PC-3 (cell line): ENCODE data around the gene TTC33. TPM values are rescaled to one million over a fixed set of nuclear protein-coding genes. Genes with fewer than 3 reads are reported as not detected.
A peak's percentile ranks its signal among the peaks of the same experiment; 100 is the strongest.

ENCODE experiments used
- ATAC-seq: fragments of 200-7000 bp; cut with Tn5 transposase; 2 replicates; pipeline ENCODE4 v1.9.1; 2020; ENCODE audit warnings: mild to moderate bottlenecking, moderate library complexity
- BruUV-seq: library from RNA; stranded (reverse); fragments of 400-500 nt; replicated peaks from 2 replicates; lab custom pipeline; 2021; lab: Mats Ljungman, UMichigan
- CTCF ChIA-PET: fragments of 300-600 bp; sonication (Branson Sonifier 250); formaldehyde crosslinking; loops from one replicate; lab custom pipeline; 2022; ENCODE audit warnings: antibody characterized with exemption; lab: Charles Lee
- POLR2A ChIA-PET: fragments of 300-600 bp; sonication (Branson Sonifier 250); formaldehyde crosslinking; loops from one replicate; lab custom pipeline; 2022; ENCODE audit warnings: antibody characterized with exemption; ENCODE audit not compliant: unreplicated experiment; lab: Charles Lee
- DNase-seq: peaks from one replicate; pipeline ENCODE4 v3.0.0-alpha.2; 2015
- H2AFZ ChIP-seq: fragments of 300-600 bp; sonication (generic); 2 replicates; pipeline ENCODE4 v1.6.0; 2016; ENCODE audit warnings: antibody characterized with exemption, low read length
- H3F3A ChIP-seq: fragments of 300-600 bp; sonication (generic); one replicate; pipeline ENCODE4 v1.6.0; 2017; ENCODE audit warnings: antibody characterized with exemption, low read length, control low read depth, mild to moderate bottlenecking; ENCODE audit not compliant: unreplicated experiment
- H3K27ac ChIP-seq: fragments of 300-600 bp; sonication (generic); 2 replicates; pipeline ENCODE4 v1.5.1; 2016; ENCODE audit warnings: mild to moderate bottlenecking, low read length
- H3K27me3 ChIP-seq: fragments of 300-600 bp; sonication (generic); 2 replicates; pipeline ENCODE4 v1.6.1; 2016; ENCODE audit warnings: low read length, mixed read lengths
- H3K36me3 ChIP-seq: fragments of 300-600 bp; sonication (generic); 2 replicates; pipeline ENCODE4 v1.6.1; 2016; ENCODE audit warnings: low read depth, mixed run types, low read length, mixed read lengths
- H3K4me1 ChIP-seq: fragments of 300-600 bp; sonication (generic); 2 replicates; pipeline ENCODE4 v1.5.1; 2016; ENCODE audit warnings: low read length; ENCODE audit not compliant: insufficient read depth
- H3K4me2 ChIP-seq: fragments of 300-600 bp; sonication (generic); 2 replicates; pipeline ENCODE4 v1.6.0; 2016; ENCODE audit warnings: low read length
- H3K4me3 ChIP-seq: fragments of 300-600 bp; sonication (generic); 2 replicates; pipeline ENCODE4 v1.5.1; 2016; ENCODE audit warnings: mild to moderate bottlenecking, low read length, mixed read lengths
- H3K79me2 ChIP-seq: fragments of 300-600 bp; sonication (generic); 2 replicates; pipeline ENCODE4 v1.6.1; 2017; ENCODE audit warnings: low read length, mixed read lengths
- H3K9ac ChIP-seq: fragments of 300-600 bp; sonication (generic); 2 replicates; pipeline ENCODE4 v1.6.0; 2016; ENCODE audit warnings: mild to moderate bottlenecking, low read length
- H3K9me2 ChIP-seq: fragments of 300-600 bp; sonication (generic); replicated peaks from 2 replicates; pipeline ENCODE4 v1.6.1; 2016; ENCODE audit warnings: mixed run types, low read length, mixed read lengths
- H3K9me3 ChIP-seq: fragments of 300-600 bp; sonication (generic); 2 replicates; pipeline ENCODE4 v1.6.1; 2016; ENCODE audit warnings: low read length, mixed read lengths
- H4K20me1 ChIP-seq: fragments of 300-600 bp; sonication (generic); 2 replicates; pipeline ENCODE4 v1.6.1; 2016; ENCODE audit warnings: low read length, mixed read lengths
- EZH2 ChIP-seq: fragments of 300-600 bp; sonication (generic); IDR thresholded peaks from one replicate; pipeline ENCODE4 v1.6.1; 2017; ENCODE audit warnings: antibody characterized with exemption, mild to moderate bottlenecking, low read length; ENCODE audit not compliant: unreplicated experiment
- EZH2phosphoT487 ChIP-seq: fragments of 300-600 bp; sonication (generic); IDR thresholded peaks from 2 replicates; pipeline ENCODE4 v1.6.1; 2018; ENCODE audit warnings: mild to moderate bottlenecking, antibody characterized with exemption, low read length, borderline replicate concordance
- intact Hi-C: fragments of 100-400 bp; cut with micrococcal nuclease; formaldehyde crosslinking; loops from 2 replicates; pipeline ENCODE4 v1.9.0; 2023
- total RNA-seq: library from RNA; depleted of rRNA; stranded (reverse); fragments of >200 nt; gene quantifications from 2 replicates; pipeline ENCODE4 v1.2.3, GENCODE V29; 2014
- TF ChIP-seq, protein P1 (sequence below): fragments of 300-600 bp; sonication (generic); conservative IDR thresholded peaks from 2 replicates; pipeline ENCODE4 v1.5.1; 2017; ENCODE audit warnings: antibody characterized with exemption, low read depth, mild to moderate bottlenecking, low read length

The TTC33 gene
- total RNA-seq, 1 experiment from 2014 or later = 9.0 TPM

DNA sequence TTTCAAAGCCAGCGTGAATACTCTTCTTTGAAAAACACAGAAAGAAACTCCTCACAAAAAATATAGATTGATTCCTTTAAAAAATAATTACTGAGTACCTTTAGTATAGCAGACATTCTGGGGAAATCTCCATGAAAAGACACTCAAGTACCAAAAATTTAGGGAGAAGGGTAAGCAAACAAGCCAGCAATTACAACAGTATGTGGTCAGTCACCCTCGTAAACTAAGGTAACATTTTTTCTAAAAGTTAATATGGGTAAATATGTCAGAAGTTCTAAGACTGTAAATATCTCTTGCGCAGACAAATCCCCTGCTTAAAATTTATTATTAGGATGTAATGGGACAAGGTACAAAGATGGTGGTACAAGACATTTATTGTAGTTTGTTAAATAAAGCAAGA is 178.0 kb downstream of the TTC33 start:
- Histone ChIP-seq H3K4me3 (peak overlapping the region; percentile 23; the same call in 1 of the 2 replicates), H3K9me2 (no peaks in the 10 kb centered on the region), H3K9me3 (no peaks in the 10 kb centered on the region), H4K20me1 (no peaks in the 10 kb centered on the region), H3K4me1 (peaks cover 30% of the 10 kb centered on the region), H3K4me2 (peak overlapping the region; percentile 67), H3K79me2 (no peaks in the 10 kb centered on the region), H3K27me3 (no peaks in the 10 kb centered on the region), H2AFZ (no peak overlapping the region), H3K9ac (peak overlapping the region; percentile 56), H3K27ac (peak overlapping the region; percentile 88), H3F3A (peaks cover 5% of the 10 kb centered on the region), H3K36me3 (no peaks in the 10 kb centered on the region)
- CTCF ChIA-PET = no interaction called here
- BruUV-seq = no TSS peak
- POLR2A ChIA-PET = no interaction called here
- intact Hi-C loops = loop anchor here (1.0 to 10.0 kb wide), 3 partner anchors 75 to 863 kb away; partner anchors contain the start of gene PTGER4
- TF ChIP-seq EZH2 = no peak
- DNase-seq (peak; percentile 82), ATAC-seq (peak; percentile 79)

DNA sequence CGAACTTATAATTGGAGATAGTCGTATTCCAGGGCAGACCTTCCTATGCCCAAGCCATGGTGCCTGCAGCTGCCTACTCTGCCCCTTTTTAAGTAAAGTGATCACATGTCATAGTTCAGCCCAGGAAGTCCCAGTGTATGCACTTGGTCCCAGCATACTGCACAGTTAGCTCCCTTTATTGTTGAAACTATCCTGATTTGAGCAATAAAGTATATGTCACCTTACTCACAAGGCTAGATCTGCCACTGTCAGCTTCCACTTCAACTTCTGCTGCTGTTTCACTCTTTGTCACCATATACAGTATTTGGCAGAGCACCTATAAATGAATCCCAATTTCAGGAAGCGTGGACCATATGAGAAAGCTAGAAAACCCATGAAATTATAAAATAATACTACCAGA is 179.8 kb downstream of the TTC33 start:
- TF ChIP-seq, protein P1, sequence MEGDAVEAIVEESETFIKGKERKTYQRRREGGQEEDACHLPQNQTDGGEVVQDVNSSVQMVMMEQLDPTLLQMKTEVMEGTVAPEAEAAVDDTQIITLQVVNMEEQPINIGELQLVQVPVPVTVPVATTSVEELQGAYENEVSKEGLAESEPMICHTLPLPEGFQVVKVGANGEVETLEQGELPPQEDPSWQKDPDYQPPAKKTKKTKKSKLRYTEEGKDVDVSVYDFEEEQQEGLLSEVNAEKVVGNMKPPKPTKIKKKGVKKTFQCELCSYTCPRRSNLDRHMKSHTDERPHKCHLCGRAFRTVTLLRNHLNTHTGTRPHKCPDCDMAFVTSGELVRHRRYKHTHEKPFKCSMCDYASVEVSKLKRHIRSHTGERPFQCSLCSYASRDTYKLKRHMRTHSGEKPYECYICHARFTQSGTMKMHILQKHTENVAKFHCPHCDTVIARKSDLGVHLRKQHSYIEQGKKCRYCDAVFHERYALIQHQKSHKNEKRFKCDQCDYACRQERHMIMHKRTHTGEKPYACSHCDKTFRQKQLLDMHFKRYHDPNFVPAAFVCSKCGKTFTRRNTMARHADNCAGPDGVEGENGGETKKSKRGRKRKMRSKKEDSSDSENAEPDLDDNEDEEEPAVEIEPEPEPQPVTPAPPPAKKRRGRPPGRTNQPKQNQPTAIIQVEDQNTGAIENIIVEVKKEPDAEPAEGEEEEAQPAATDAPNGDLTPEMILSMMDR = no peak
- TF ChIP-seq EZH2phosphoT487 = no peak
- no peak for TF ChIP-seq EZH2
- no peak overlapping the region for H3K27ac ChIP-seq
- no peaks in the 10 kb centered on the region for H4K20me1 ChIP-seq
- intact Hi-C loops = loop anchor here (5.0 to 10.0 kb wide), 2 partner anchors 74 to 861 kb away; no protein-coding TSS in a partner anchor
- no peaks in the 10 kb centered on the region for H3K36me3 ChIP-seq
- BruUV-seq = no TSS peak
- H3K4me1 ChIP-seq = peaks cover 32% of the 10 kb centered on the region
- H3K9ac ChIP-seq = no peak overlapping the region
- H3K4me2 ChIP-seq = no peak overlapping the region
- ChIA-PET CTCF (interaction anchor here (0.5 kb wide), 1 partner anchor 150 kb away, joined by 4 read pairs; no protein-coding TSS in a partner anchor), POLR2A (no interaction called here)
- no peaks in the 10 kb centered on the region for H3K9me3 ChIP-seq
- DNase-seq (no peak), ATAC-seq (no peak)
- no peak overlapping the region for H3K4me3 ChIP-seq
- H3K79me2 ChIP-seq = no peaks in the 10 kb centered on the region
- peaks cover 5% of the 10 kb centered on the region for H3F3A ChIP-seq
- no peaks in the 10 kb centered on the region for H3K27me3 ChIP-seq
- H3K9me2 ChIP-seq = no peaks in the 10 kb centered on the region
- H2AFZ ChIP-seq = no peak overlapping the region

DNA sequence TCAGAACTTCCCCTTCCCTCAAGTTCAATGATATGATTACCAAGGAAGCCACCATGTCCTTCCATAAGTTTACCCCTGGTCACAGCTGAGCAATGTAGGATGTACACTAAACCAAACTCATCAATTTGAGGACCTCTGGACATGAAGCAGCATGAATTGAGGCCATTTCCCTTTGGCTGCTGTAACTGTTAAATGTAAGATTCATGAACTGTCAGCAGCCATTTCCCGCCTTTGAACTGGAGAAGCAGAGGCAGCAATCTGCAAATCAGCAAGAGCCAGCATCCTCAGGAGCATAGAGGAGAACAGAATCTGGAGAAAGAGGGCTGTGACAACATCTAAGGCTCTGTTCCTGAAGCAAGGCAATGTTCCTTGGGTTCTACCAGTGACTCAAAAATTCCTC is 180.3 kb downstream of the TTC33 start:
- Histone ChIP-seq H3K4me3 (no peak overlapping the region), H3K9me3 (no peaks in the 10 kb centered on the region), H3K36me3 (no peaks in the 10 kb centered on the region), H4K20me1 (no peaks in the 10 kb centered on the region), H2AFZ (no peak overlapping the region), H3K79me2 (no peaks in the 10 kb centered on the region), H3K9me2 (no peaks in the 10 kb centered on the region), H3K9ac (no peak overlapping the region), H3K27ac (no peak overlapping the region), H3K4me1 (peaks cover 37% of the 10 kb centered on the region), H3K4me2 (no peak overlapping the region), H3K27me3 (no peaks in the 10 kb centered on the region), H3F3A (peaks cover 5% of the 10 kb centered on the region)
- ChIA-PET CTCF (no interaction called here), POLR2A (no interaction called here)
- intact Hi-C loops = loop anchor here (5.0 to 10.0 kb wide), 2 partner anchors 73 to 861 kb away; no protein-coding TSS in a partner anchor
- ATAC-seq (no peak), DNase-seq (no peak)
- BruUV-seq = no TSS peak
- TF ChIP-seq EZH2 = no peak
- TF ChIP-seq EZH2phosphoT487 = no peak
- TF ChIP-seq, protein P1 = no peak
